ENCODE measurements around the gene OR7D2. TPM values are rescaled to one million over a fixed set of nuclear protein-coding genes. Genes with fewer than 3 reads are reported as not detected.
A peak's percentile ranks its signal among the peaks of the same experiment; 100 is the strongest.

OR7D2 gene
- not detected for total RNA-seq

GRCh38 chr19:9178901-9179300 lies at the start of gene OR7D2:
Gene OR7D2 (plus strand): TSS chr19:9178979. CDS start chr19:9185782, 6,803 bp downstream.
- Histone ChIP-seq H3K4me3 (no peak within 1 kb of the TSS), H3K36me3 (replicated peaks in 1 of 2; ENCODE audit: insufficient read depth in 1 of 2, low read depth in 2 of 2) (no peaks in the 10 kb centered on the region), H3K27me3 (no peaks in the 10 kb centered on the region), H3K27ac (no peak within 1 kb of the TSS), H3K4me1 (no peaks in the 10 kb centered on the region), H3K9me3 (no peaks in the 10 kb centered on the region)
- ATAC-seq (no peak), DNase-seq (no peak)
- TF ChIP-seq CTCF (IDR thresholded peaks at IDR 0.05) = no peak
- TF ChIP-seq POLR2A (IDR thresholded peaks at IDR 0.05) = no peak
- WGBS, 2 donors = 36 to 59% methylated on average over 4 of the region's 4 CpGs
- intact Hi-C loops (cut with DNase I) = no loop called here

GRCh38 chr19:9130965-9131364 lies 47.8 kb upstream of the OR7D2 start:
- DNase-seq (no peak), ATAC-seq (no peak)
- Histone ChIP-seq H3K36me3 (replicated peaks in 1 of 2; ENCODE audit: insufficient read depth in 1 of 2, low read depth in 2 of 2) (no peaks in the 10 kb centered on the region), H3K27ac (no peak overlapping the region), H3K9me3 (no peaks in the 10 kb centered on the region), H3K4me1 (no peaks in the 10 kb centered on the region), H3K27me3 (no peaks in the 10 kb centered on the region), H3K4me3 (no peak overlapping the region)
- intact Hi-C loops (cut with DNase I) = no loop called here
- no peak for TF ChIP-seq CTCF (IDR thresholded peaks at IDR 0.05)
- 45 to 53% methylated on average over 1 of the region's 1 CpG for WGBS, 2 donors

GRCh38 chr19:9132422-9132821 lies 46.4 kb upstream of the OR7D2 start:
- no peaks in the 10 kb centered on the region for H3K36me3 ChIP-seq (replicated peaks in 1 of 2; ENCODE audit: insufficient read depth in 1 of 2, low read depth in 2 of 2)
- intact Hi-C loops (cut with DNase I) = no loop called here
- H3K4me3 ChIP-seq = no peak overlapping the region
- 51% methylated on average over 5 of the region's 5 CpGs for WGBS, 2 donors
- TF ChIP-seq POLR2A (IDR thresholded peaks at IDR 0.05) (no peak), CTCF (IDR thresholded peaks at IDR 0.05) (no peak)
- no peaks in the 10 kb centered on the region for H3K4me1 ChIP-seq
- no peak for ATAC-seq
- no peak for DNase-seq
- H3K9me3 ChIP-seq = no peaks in the 10 kb centered on the region
- H3K27ac ChIP-seq = no peak overlapping the region
- no peaks in the 10 kb centered on the region for H3K27me3 ChIP-seq

GRCh38 chr19:9139609-9140158 lies 39.1 kb upstream of the OR7D2 start:
- 25 to 29% methylated on average over 8 of the region's 8 CpGs for WGBS, 2 donors
- intact Hi-C loops (cut with DNase I) = no loop called here
- Histone ChIP-seq H3K9me3 (peaks cover 0 to 2% (median 0%) of the 10 kb centered on the region in 3 donors), H3K27ac (peak overlapping the region; percentile 78 to 85 (median 79)), H3K4me1 (peaks cover 18% of the 10 kb centered on the region), H3K36me3 (replicated peaks in 1 of 2; ENCODE audit: insufficient read depth in 1 of 2, low read depth in 2 of 2) (no peaks in the 10 kb centered on the region), H3K27me3 (no peaks in the 10 kb centered on the region), H3K4me3 (peak overlapping the region; percentile 66 to 82)
- DNase-seq (no peak), ATAC-seq (peak; percentile 10)
- TF ChIP-seq CTCF (IDR thresholded peaks at IDR 0.05) = no peak
- TF ChIP-seq POLR2A (IDR thresholded peaks at IDR 0.05) = no peak

Data from body of pancreas (tissue), 4 donors.